Inferior parietal cortex (tissue), 1 donor: ENCODE measurements around the gene CAMK2B.

Experiments
- DNase-seq: peaks from one replicate; pipeline ENCODE4 v3.0.0-alpha.2; 2016; ENCODE audit errors: extremely low spot score

CAMK2B gene

GRCh38 chr7:44325201-44325671 lies at the start of gene CAMK2B:
Gene CAMK2B (minus strand): TSS chr7:44325594. CDS start chr7:44325421, 173 bp downstream.
- no peak for DNase-seq

GRCh38 chr7:44374007-44374763 lies 48.8 kb upstream of the CAMK2B start:
- no peak for DNase-seq

GRCh38 chr7:44373418-44373740 lies 48.0 kb upstream of the CAMK2B start:
- no peak for DNase-seq

GRCh38 chr7:44372560-44373417 lies 47.4 kb upstream of the CAMK2B start:
- no peak for DNase-seq

DNA sequence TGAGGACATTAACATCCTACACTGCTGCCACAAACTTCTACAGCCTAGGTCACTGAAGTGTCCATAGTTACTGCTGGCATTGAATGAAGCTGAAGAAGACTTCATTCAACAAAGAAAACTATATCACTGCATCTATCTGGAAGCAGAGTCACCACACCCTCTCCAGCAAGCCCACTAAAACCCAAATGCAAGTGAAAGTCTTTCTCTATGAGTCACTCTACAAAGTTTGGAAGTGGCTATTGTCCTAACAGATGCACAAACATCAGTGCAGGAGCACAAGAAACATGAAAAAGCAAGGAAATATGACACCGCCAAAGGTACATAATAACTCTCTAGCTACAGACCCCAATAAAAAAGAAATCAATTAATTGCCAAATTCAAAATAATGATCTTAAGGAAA lies 43.5 kb upstream of the CAMK2B start:
- no peak for DNase-seq

GRCh38 chr7:44368455-44368854 lies 43.1 kb upstream of the CAMK2B start:
- DNase-seq, result no peak

DNA sequence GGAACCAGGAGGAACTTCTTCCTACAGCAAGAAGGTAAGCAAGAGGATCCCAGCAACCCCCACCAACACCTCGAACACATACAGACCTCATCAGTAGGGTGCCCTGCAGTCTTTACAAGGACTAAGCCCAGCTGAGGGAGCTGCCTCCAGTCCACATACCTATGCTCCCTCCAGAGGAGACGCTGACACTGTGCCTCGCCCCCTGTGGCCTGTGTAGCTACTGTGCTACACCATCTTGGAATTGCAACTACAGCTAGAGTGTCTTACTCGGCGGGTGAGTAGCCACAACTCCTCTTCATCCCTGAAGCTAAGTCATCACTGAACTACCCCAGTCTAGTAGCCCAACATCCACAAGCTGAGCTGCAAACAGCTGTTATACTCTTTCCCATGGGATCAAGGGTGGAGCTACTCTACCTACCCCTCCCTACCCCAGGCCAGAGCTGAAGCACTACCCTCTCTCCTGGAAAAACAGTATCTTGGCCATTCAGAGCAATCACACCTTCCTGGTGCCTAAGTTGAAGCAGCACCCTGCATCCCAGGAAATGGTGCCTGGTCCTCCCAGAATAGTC lies 42.2 kb upstream of the CAMK2B start:
- no peak for DNase-seq

- DNase-seq, result no peak
Observed at GRCh38 chr7:44366986-44367385, 41.6 kb upstream of the CAMK2B start.

GRCh38 chr7:44353668-44354067 lies 28.3 kb upstream of the CAMK2B start:
- no peak for DNase-seq

- DNase-seq, result no peak
Observed at GRCh38 chr7:44348851-44349781, 23.7 kb upstream of the CAMK2B start.

GRCh38 chr7:44348300-44348699 lies 22.9 kb upstream of the CAMK2B start:
- no peak for DNase-seq

- DNase-seq, result no peak
Observed at GRCh38 chr7:44347546-44348114, 22.2 kb upstream of the CAMK2B start.

- DNase-seq, result no peak
Observed at GRCh38 chr7:44346063-44346462, 20.7 kb upstream of the CAMK2B start.

- DNase-seq, result no peak
Observed at GRCh38 chr7:44341401-44341800, 16.0 kb upstream of the CAMK2B start.

GRCh38 chr7:44338600-44338999 lies 13.2 kb upstream of the CAMK2B start:
- no peak for DNase-seq

DNA sequence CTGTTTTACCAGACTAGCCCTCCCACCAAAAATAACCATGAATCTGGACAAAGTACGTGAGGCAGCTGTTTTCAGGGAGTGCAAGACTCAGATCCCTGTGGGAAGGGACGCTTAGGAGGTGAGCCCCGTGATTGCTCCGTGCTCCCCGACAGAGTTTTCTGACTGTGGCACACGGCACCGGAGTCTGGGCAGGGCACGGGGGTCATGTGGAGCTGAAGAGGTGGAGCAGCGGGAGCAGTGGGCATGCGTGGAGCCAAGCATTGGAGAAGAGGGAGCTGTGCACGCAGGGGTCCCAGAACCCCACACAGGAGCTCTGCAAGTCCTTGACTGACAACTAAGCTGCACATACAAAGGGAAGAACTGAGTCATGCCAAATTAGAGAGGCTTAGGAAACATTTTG lies 11.1 kb upstream of the CAMK2B start:
- no peak for DNase-seq

DNA sequence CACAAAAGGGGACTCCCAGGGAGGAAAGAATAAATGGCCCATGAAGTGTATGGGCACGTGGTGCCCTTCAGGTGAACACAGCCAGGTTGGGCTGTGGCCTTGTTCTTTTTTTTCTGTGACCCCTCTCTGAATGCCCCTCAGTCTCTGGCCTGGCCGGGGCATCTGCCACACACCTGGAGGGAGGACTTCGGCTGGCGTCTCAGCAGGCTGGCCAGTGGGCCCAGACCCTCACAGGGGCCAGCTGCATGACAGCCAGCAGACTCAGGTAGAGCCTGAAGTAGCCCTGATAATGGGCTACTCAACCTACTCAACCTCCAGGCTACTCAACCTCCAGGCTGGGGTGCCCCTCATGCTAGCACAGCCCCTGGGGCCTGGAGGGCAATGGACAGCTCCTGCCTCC lies 9.8 kb upstream of the CAMK2B start:
- DNase-seq, result no peak

DNA sequence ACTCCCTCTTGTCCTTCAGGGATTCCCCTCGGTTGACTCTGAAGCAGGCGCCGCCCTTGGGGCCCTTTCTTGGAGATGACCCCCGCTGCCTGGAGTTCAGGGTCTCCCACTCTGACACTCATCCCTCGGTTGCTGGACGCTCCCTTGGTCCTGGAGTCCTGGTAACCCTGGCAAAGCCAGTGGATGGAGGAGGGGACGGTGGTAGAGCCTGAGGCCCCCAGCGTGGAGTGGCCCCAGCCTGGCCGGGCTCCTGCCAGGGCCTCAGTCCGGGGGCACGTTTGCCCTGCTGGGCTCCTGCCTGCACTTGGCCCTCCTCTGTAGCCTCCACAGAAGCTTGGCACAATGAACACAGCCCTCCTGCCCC lies 9.3 kb upstream of the CAMK2B start:
- DNase-seq, result no peak

- DNase-seq, result peak; percentile 63
Observed at GRCh38 chr7:44333911-44334733, 8.7 kb upstream of the CAMK2B start.

DNA sequence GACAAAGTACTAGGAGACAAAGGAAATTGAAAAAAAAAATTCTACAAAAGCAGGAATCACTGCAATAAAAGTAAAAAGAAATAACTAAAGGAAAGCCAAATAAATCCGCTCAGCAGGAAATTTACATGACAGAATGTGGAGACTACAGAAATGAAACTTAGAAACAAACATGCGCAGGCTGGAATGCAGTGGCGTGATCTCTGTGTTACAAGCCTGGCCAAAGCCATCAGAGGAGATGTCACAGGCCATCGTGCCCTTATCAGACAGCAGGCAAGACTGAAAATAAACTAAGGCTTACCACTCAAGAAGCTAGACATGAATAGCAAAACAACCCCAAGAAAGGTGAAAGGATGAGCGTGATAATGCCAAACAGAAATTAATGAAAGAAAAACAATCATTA lies 6.3 kb upstream of the CAMK2B start:
- no peak for DNase-seq
